WTC11 (cell line): ENCODE data around the gene PARM1. TPM values are rescaled to one million over a fixed set of nuclear protein-coding genes. Genes with fewer than 3 reads are reported as not detected.

Experiments used
- ATAC-seq: fragments of 200-7000 bp; cut with Tn5 transposase; 2 replicates; pipeline ENCODE4 v1.10.0; 2021; ENCODE audit warnings: mild to moderate bottlenecking, moderate library complexity
- CTCF ChIA-PET: fragments of 300-600 bp; sonication (Branson Sonifier 250); formaldehyde crosslinking; loops from one replicate; lab custom pipeline; 2021; ENCODE audit warnings: antibody characterized with exemption; lab: Charles Lee
- POLR2A ChIA-PET: fragments of 350-600 bp; sonication (Branson Sonifier 250); formaldehyde crosslinking; loops from one replicate; lab custom pipeline; 2021; ENCODE audit warnings: antibody characterized with exemption; lab: Charles Lee
- DNase-seq: peaks from one replicate; pipeline ENCODE4 v3.0.0; 2021; ENCODE audit warnings: low spot score
- H3K27ac Mint-ChIP-seq: 2 replicates; pipeline ENCODE4 v1.8.0; 2021; ENCODE audit warnings: mixed read lengths
- H3K27me3 Mint-ChIP-seq: 2 replicates; pipeline ENCODE4 v1.8.0; 2021; ENCODE audit warnings: low read depth, mild to moderate bottlenecking, moderate library complexity, mixed read lengths
- H3K36me3 Mint-ChIP-seq: 2 replicates; pipeline ENCODE4 v1.8.0; 2021; ENCODE audit warnings: mixed read lengths
- H3K4me1 Mint-ChIP-seq: 2 replicates; pipeline ENCODE4 v1.8.0; 2022; ENCODE audit warnings: mixed read lengths
- H3K4me3 Mint-ChIP-seq: 2 replicates; pipeline ENCODE4 v1.8.0; 2021; ENCODE audit warnings: mild to moderate bottlenecking, moderate library complexity, mixed read lengths
- H3K9me3 Mint-ChIP-seq: 2 replicates; pipeline ENCODE4 v1.8.0; 2021; ENCODE audit warnings: mixed read lengths
- CREM ChIP-seq: sonication (generic); formaldehyde crosslinking; IDR thresholded peaks from 2 replicates; pipeline ENCODE4 v1.8.1; 2022; ENCODE audit warnings: mild to moderate bottlenecking, missing genetic modification reagents, moderate library complexity
- CTCF ChIP-seq: fragments of 200-600 bp; IDR thresholded peaks from 2 replicates; pipeline ENCODE4 v1.8.0; 2022; ENCODE audit warnings: antibody characterized with exemption
- EMX1 ChIP-seq: fragments of 250-450 bp; sonication (Bioruptor Pico); IDR thresholded peaks from 2 replicates; pipeline ENCODE4 v1.8.0; 2021; ENCODE audit warnings: mild to moderate bottlenecking
- ERG ChIP-seq: fragments of 250-450 bp; sonication (Bioruptor Pico); IDR thresholded peaks from 2 replicates; pipeline ENCODE4 v1.8.0; 2021; ENCODE audit warnings: mild to moderate bottlenecking
- GABPB1 ChIP-seq: sonication (generic); formaldehyde crosslinking; IDR thresholded peaks from 2 replicates; pipeline ENCODE4 v1.8.1; 2023; ENCODE audit warnings: mild to moderate bottlenecking, missing genetic modification reagents
- HMGA2 ChIP-seq: fragments of 250-450 bp; sonication (Bioruptor Pico); IDR thresholded peaks from 2 replicates; pipeline ENCODE4 v1.4.0; 2021; ENCODE audit warnings: mild to moderate bottlenecking, moderate library complexity
- IRF2 ChIP-seq: sonication (generic); formaldehyde crosslinking; IDR thresholded peaks from 2 replicates; pipeline ENCODE4 v1.8.0; 2022; ENCODE audit warnings: low read depth, missing genetic modification reagents, borderline replicate concordance
- KAT7 ChIP-seq: sonication (generic); formaldehyde crosslinking; IDR thresholded peaks from 2 replicates; pipeline ENCODE4 v1.8.1; 2023; ENCODE audit warnings: missing genetic modification reagents, mild to moderate bottlenecking, borderline replicate concordance
- MAX ChIP-seq: sonication (generic); formaldehyde crosslinking; IDR thresholded peaks from 2 replicates; pipeline ENCODE4 v1.8.0; 2022; ENCODE audit warnings: mild to moderate bottlenecking, missing genetic modification reagents
- MLX ChIP-seq: sonication (generic); formaldehyde crosslinking; IDR thresholded peaks from 2 replicates; pipeline ENCODE4 v1.8.1; 2023; ENCODE audit warnings: mild to moderate bottlenecking, missing genetic modification reagents, moderate library complexity
- NFYB ChIP-seq: sonication (generic); formaldehyde crosslinking; conservative IDR thresholded peaks from 2 replicates; pipeline ENCODE4 v1.8.0; 2022; ENCODE audit warnings: low read depth, missing genetic modification reagents
- ZNF121 ChIP-seq: sonication (generic); formaldehyde crosslinking; IDR thresholded peaks from 2 replicates; pipeline ENCODE4 v1.8.0; 2023; ENCODE audit warnings: missing genetic modification reagents
- ZNF138 ChIP-seq: sonication (generic); formaldehyde crosslinking; conservative IDR thresholded peaks from 2 replicates; pipeline ENCODE4 v1.8.1; 2022; ENCODE audit warnings: mild to moderate bottlenecking, moderate library complexity, missing genetic modification reagents
- ZNF263 ChIP-seq: sonication (generic); formaldehyde crosslinking; IDR thresholded peaks from 2 replicates; pipeline ENCODE4 v1.8.1; 2022; ENCODE audit warnings: low read depth, mild to moderate bottlenecking, moderate library complexity, missing genetic modification reagents
- ZNF281 ChIP-seq: sonication (generic); formaldehyde crosslinking; IDR thresholded peaks from 2 replicates; pipeline ENCODE4 v1.8.0; 2023; ENCODE audit warnings: mild to moderate bottlenecking, missing genetic modification reagents
- total RNA-seq: library from RNA; stranded (reverse); gene quantifications from 3 replicates; pipeline ENCODE4 v1.2.3, GENCODE V29; 2021
- TF ChIP-seq, protein P1 (sequence below): fragments of 250-450 bp; sonication (Bioruptor Pico); IDR thresholded peaks from 2 replicates; pipeline ENCODE4 v1.9.0; 2021; ENCODE audit warnings: moderate library complexity, mild to moderate bottlenecking, inconsistent platforms, borderline replicate concordance
- TF ChIP-seq, protein P2 (sequence below): sonication (generic); formaldehyde crosslinking; IDR thresholded peaks from 2 replicates; pipeline ENCODE4 v1.8.1; 2022; ENCODE audit warnings: mild to moderate bottlenecking, moderate library complexity, missing genetic modification reagents
- TF ChIP-seq, protein P3 (sequence below): fragments of 250-450 bp; sonication (Bioruptor Pico); IDR thresholded peaks from 2 replicates; pipeline ENCODE4 v1.9.0; 2021; ENCODE audit warnings: mild to moderate bottlenecking

Gene PARM1
- total RNA-seq, 1 experiment from 2014 or later: 6.3 TPM

DNA sequence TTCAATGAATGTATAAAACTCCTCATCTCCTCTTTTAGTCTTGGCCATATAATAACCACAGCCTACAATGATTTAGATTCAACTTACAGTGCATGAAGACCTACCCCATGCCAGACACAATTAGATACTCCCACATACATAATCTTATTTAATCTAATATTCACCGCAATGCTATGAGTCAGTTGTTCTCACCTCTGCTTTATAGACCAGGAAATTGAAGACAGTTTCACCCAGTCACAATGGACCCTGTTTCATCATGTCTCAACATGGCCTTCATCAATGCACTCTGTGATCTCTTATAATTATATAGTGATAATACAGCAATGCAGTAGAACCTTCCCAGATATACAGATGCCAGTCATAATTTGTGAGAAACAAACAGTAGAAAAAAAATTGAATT lies 148.6 kb downstream of the PARM1 start (continued):
- TF ChIP-seq ZNF263 (CRISPR knock-in tag): no peak
- TF ChIP-seq, all 79 proteins: peak for 0

GRCh38 chr4:75087416-75087815 lies 154.5 kb downstream of the PARM1 start:
- no peak for ATAC-seq
- no peak for TF ChIP-seq GABPB1 (CRISPR knock-in tag)
- TF ChIP-seq MLX (CRISPR knock-in tag): no peak
- TF ChIP-seq KAT7: no peak
- no peaks in the 10 kb centered on the region for H3K36me3 Mint-ChIP-seq
- peaks cover 16% of the 10 kb centered on the region for H3K9me3 Mint-ChIP-seq
- ChIA-PET POLR2A (interaction anchor here (0.7 kb wide), 1 partner anchor 155 kb away, joined by 3 read pairs; no protein-coding TSS in a partner anchor), CTCF (no interaction called here)
- H3K27ac Mint-ChIP-seq: no peak overlapping the region
- no peak overlapping the region for H3K4me3 Mint-ChIP-seq
- no peak for DNase-seq
- peaks cover 5% of the 10 kb centered on the region; the same call in 1 of the 2 replicates for H3K27me3 Mint-ChIP-seq
- peaks cover 6% of the 10 kb centered on the region for H3K4me1 Mint-ChIP-seq

GRCh38 chr4:75087865-75088264 lies 154.9 kb downstream of the PARM1 start:
- ATAC-seq (no peak), DNase-seq (no peak)
- Mint-ChIP-seq H3K27me3 (peaks cover 5% of the 10 kb centered on the region; the same call in 1 of the 2 replicates), H3K4me3 (no peak overlapping the region), H3K27ac (no peak overlapping the region), H3K4me1 (peaks cover 6% of the 10 kb centered on the region), H3K36me3 (no peaks in the 10 kb centered on the region), H3K9me3 (peaks cover 20% of the 10 kb centered on the region)
- TF ChIP-seq GABPB1 (CRISPR knock-in tag) (no peak), EMX1 (no peak), ZNF121 (no peak), ZNF281 (CRISPR knock-in tag) (no peak)
- ChIA-PET POLR2A (interaction anchor here (0.7 kb wide), 1 partner anchor 155 kb away, joined by 3 read pairs; no protein-coding TSS in a partner anchor), CTCF (no interaction called here)

GRCh38 chr4:75089206-75089605 lies 156.3 kb downstream of the PARM1 start:
- POLR2A ChIA-PET: no interaction called here
- DNase-seq (no peak), ATAC-seq (no peak)
- peaks cover 6% of the 10 kb centered on the region for H3K4me1 Mint-ChIP-seq
- H3K36me3 Mint-ChIP-seq: no peaks in the 10 kb centered on the region
- H3K27ac Mint-ChIP-seq: no peak overlapping the region
- H3K4me3 Mint-ChIP-seq: no peak overlapping the region
- peaks cover 27% of the 10 kb centered on the region for H3K9me3 Mint-ChIP-seq
- H3K27me3 Mint-ChIP-seq: peaks cover 5% of the 10 kb centered on the region; the same call in 1 of the 2 replicates
- CTCF ChIA-PET: no interaction called here
- TF ChIP-seq, protein P1, sequence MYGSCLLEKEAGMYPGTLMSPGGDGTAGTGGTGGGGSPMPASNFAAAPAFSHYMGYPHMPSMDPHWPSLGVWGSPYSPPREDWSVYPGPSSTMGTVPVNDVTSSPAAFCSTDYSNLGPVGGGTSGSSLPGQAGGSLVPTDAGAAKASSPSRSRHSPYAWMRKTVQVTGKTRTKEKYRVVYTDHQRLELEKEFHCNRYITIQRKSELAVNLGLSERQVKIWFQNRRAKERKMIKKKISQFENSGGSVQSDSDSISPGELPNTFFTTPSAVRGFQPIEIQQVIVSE (CRISPR knock-in tag): no peak
- TF ChIP-seq MLX (CRISPR knock-in tag): no peak
- TF ChIP-seq CTCF: no peak
- no peak for TF ChIP-seq KAT7
- TF ChIP-seq, protein P2, sequence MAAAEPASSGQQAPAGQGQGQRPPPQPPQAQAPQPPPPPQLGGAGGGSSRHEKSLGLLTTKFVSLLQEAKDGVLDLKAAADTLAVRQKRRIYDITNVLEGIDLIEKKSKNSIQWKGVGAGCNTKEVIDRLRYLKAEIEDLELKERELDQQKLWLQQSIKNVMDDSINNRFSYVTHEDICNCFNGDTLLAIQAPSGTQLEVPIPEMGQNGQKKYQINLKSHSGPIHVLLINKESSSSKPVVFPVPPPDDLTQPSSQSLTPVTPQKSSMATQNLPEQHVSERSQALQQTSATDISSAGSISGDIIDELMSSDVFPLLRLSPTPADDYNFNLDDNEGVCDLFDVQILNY (CRISPR knock-in tag): no peak
- TF ChIP-seq CREM: no peak
- no peak for TF ChIP-seq ERG (CRISPR knock-in tag)
- no peak for TF ChIP-seq ZNF138 (CRISPR knock-in tag)
- TF ChIP-seq HMGA2 (CRISPR knock-in tag): no peak
- no peak for TF ChIP-seq IRF2 (CRISPR knock-in tag)
- TF ChIP-seq, protein P3, sequence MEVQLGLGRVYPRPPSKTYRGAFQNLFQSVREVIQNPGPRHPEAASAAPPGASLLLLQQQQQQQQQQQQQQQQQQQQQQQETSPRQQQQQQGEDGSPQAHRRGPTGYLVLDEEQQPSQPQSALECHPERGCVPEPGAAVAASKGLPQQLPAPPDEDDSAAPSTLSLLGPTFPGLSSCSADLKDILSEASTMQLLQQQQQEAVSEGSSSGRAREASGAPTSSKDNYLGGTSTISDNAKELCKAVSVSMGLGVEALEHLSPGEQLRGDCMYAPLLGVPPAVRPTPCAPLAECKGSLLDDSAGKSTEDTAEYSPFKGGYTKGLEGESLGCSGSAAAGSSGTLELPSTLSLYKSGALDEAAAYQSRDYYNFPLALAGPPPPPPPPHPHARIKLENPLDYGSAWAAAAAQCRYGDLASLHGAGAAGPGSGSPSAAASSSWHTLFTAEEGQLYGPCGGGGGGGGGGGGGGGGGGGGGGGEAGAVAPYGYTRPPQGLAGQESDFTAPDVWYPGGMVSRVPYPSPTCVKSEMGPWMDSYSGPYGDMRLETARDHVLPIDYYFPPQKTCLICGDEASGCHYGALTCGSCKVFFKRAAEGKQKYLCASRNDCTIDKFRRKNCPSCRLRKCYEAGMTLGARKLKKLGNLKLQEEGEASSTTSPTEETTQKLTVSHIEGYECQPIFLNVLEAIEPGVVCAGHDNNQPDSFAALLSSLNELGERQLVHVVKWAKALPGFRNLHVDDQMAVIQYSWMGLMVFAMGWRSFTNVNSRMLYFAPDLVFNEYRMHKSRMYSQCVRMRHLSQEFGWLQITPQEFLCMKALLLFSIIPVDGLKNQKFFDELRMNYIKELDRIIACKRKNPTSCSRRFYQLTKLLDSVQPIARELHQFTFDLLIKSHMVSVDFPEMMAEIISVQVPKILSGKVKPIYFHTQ: no peak
- TF ChIP-seq MAX: no peak
- TF ChIP-seq NFYB (CRISPR knock-in tag): no peak
